NOMO-1 treated with DMSO at 0.1 percent for 48 hours (cell line): ENCODE data around the gene CCDC6.
A peak's percentile ranks its signal among the peaks of the same experiment; 100 is the strongest.
"Not testable (repeated sequence)": the region's sequence is repeated elsewhere in the genome, so short reads cannot be mapped to it uniquely, and the experiment has no call there.

ENCODE experiments used
- DNase-seq: peaks from one replicate; lab custom pipeline; 2025; ENCODE audit not compliant: unreplicated experiment; lab: John Stamatoyannopoulos, UW

Gene CCDC6

DNA sequence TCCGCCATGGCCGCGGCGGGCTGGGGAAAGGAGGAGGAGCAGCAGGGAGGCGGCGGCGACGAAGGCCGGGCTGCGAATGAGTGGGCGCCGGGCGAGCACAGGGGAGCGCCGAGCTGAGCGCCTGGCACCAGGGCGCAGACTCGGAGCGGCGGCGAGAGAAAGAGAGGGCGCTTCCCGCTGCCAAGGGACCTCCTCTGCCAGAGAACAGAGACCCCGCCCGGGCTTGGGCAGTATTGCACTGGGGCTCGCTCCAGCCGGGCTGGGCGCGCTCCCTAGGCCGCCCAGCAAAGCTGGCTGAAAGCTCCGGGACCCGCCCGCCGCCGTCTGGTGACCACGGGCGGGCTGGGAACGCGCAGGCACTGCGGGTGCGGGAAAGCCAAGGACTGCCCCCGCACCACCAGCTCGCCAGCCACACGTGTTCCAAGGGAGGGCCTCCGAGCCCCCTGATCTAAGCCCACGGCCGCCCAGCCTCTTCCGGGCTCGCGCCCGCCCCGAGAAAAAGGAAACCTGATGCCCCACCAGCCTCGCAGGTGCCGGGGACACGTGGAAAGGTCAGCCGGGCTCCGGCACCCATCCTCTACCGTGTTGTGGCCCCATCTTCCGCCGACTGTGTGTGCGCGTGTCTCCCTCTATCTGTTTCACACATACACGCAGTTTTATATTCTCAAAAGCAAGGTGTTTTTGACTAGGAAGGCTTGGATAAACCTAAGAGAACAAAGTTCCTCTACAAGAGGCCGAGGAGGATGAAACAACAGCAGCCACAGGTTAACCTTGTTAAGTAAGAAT, at the start of gene CCDC6:
Gene CCDC6 (minus strand): TSS at position 140 of the 786 bp plus-strand sequence. CDS start 132 bp downstream, at position 8.
- DNase-seq, result peak; percentile 92

DNA sequence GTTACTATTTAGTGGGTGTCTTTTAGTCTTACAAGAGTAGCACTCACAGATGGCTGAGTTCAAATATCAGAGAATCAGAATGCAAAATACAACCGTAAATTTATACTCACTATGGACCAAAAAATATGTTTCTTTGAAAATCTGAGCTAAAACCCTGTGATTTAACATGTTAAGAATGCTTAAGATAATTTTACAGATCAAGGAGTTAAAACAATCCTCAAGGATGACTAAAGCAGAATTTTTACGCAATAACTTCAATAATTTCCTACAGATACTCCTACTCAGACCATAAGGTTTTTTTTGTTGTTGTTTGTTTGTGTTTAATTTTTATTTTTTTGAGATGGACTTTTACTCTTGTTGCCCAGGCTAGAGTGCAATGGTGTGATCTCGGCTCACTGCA, 47.9 kb upstream of the CCDC6 start:
- no peak for DNase-seq

DNA sequence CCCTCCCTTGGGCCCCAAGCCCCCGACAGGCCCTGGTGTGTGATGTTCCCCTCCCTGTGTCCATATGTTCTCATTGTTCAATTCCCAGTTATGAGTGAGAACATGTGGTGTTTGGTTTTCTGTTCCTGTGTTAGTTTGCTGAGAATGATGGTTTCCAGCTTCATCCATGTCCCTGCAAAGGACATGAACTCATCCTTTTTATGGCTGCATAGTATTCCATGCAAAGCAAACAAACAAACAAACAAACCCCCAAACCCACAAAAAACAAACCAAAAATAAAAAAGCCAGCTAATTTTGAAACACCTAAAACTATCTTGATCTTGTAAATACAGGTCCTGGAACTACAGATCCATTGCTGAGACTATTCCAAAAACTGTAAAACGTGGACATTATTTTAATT, 47.4 kb upstream of the CCDC6 start:
- DNase-seq, result not testable (repeated sequence)

DNA sequence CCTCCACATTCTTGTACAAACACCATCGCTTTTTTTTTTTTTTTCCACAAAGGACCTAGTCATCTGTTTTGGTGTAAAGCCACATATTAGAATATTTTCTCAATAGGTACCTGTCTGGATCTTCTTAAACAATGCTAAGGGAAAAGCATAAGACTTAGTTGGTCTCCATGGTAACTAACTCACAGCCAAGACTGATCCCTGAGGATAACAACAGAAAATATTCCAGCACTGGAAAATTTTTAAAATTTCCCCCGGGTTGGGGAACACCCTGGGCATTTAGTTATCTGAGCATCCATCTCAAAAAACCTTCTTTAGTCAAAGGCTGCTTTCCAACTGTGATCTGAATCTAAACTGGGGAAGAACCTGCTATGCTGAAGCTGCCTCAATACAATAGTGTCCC, 43.7 kb upstream of the CCDC6 start:
- DNase-seq, result no peak

DNA sequence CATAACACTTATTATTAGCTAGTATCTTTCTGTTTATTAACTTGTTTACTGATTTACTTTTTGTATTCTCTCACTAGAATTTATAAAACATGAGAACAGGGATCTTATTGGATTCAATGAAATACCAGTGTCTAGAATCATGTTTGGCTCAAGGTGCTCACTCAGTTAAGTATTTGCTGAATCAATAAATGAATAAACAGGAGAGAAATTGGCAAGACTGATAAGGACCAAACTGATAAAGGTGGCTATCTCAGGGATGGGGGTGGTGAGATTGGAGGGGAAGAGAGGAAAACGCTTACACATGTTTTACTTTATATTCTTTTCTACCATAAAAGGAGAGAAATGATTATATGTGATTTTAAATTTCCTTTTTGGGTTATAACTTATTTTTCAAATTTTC, 43.3 kb upstream of the CCDC6 start:
- no peak for DNase-seq

DNA sequence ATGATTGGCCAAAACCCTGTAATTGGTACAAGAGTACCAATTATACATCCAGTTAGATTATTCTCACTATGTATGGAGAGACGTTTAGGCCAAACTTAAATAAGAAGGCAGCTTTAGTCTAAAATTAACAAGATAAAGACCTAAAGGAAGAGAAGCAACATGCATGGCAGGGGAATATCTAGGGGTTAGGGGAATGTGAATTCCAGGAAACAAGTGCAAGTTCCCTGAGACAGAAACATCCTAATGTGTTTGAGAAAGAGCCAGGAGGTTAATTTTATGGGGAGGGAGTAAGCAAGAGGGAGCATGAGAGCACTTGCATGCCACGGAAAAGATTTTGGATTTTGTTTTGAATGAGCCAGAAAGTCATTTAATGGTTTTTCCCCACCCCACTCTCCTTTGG, 39.6 kb upstream of the CCDC6 start:
- DNase-seq, result no peak

DNA sequence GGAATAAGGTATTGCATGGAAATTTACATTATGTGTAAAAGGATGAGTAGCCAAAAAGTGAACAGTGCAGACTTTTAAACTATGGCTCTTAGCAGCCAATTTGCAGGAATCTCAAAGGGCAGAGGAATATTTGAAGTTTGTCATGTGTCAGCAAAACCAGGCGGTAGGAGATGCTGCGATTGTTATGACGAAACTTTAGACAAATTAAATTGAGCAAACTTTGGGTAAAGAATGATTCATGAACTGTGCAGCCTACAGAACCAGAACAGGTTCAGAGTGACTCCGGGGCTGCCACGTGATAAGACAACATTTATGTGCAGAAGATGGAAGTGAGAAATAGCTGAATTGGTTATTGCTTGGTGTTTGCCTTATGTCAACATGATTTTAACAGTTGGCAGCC, 39.2 kb upstream of the CCDC6 start:
- peak; percentile 41 for DNase-seq

DNA sequence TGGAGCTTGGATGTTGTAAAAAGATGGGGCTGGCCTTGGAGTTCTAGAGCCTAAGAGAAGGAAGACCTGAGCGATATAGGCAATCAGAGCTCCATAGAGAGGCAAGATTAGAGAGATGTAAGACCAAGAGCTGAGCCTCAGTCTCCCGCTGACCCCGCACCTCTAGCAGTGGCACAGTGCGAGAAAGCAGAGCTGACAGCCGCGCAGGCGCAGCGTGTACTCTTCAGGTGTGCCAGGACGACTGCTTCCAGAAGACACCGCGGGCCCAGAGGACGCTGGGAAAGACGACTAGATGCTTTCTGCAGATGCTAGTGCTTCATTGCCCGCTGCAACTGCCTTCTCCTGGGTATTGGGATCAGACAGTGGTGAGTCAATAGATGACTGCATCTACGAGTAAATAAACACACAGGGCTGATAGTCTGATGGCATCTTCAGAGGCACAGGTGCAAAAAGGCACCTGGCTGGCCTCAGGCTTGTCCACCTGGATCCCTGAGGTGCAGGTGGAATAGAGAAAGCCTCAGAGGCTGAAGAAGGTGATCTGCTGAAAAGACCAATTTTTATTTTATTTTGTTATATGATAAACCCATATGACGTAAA, 38.1 kb upstream of the CCDC6 start:
- DNase-seq, result no peak

DNA sequence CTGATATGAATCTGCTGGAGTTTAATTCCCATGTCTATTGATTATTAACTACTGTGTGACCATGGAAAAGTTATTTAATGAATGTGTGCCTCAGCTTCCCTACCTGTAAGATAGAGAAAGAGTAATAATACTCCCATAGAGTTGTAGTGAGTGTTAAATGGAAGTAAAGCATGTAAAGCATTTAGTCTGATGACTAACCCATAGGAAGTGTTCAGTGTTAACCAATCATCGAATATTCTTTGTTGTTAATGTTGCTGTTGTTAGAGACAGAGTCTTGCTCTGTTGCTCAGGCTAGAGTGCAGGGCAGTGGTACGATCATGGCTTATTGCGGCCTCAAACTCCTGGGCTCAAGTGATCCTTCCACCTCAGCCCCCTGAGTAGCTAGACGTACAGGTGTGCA, 36.2 kb upstream of the CCDC6 start:
- no peak for DNase-seq

DNA sequence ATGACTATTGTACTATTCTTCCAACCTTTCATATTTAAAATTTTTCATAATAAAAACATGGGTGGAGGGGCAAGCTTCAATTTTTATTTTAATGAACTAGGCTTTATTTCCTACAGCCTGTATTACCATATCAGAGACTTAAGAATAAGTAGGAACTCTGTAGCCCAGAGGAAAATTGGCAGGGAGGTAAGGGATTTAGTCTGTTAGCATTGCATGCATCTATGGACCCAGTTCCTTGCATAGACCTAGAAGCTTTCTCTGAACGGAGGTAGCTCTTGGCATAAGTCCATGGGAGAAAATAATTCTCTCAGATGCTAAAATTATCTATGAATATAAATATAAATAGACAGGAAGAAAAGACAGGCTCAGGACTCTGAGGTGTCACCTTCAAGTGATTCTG, 31.4 kb upstream of the CCDC6 start:
- no peak for DNase-seq

DNA sequence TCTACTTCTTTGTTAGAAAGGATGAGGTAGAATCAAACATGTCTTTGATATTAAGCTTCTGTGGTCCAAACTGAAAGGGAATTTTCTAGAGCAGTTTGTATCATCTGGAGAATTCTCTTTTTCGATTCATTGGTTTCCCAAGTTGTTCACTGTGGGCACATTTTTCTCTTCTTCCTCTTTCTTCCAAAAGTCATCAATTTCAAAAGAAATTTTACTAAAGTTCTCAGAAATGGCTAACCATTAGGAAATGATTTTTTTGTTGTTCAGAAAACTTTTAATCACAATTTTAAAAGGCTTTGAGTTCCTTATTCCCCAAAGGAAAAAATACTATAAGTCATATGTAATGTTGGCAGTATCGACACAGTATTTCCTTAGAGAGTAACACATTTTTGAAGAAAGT, 28.3 kb upstream of the CCDC6 start:
- no peak for DNase-seq

DNA sequence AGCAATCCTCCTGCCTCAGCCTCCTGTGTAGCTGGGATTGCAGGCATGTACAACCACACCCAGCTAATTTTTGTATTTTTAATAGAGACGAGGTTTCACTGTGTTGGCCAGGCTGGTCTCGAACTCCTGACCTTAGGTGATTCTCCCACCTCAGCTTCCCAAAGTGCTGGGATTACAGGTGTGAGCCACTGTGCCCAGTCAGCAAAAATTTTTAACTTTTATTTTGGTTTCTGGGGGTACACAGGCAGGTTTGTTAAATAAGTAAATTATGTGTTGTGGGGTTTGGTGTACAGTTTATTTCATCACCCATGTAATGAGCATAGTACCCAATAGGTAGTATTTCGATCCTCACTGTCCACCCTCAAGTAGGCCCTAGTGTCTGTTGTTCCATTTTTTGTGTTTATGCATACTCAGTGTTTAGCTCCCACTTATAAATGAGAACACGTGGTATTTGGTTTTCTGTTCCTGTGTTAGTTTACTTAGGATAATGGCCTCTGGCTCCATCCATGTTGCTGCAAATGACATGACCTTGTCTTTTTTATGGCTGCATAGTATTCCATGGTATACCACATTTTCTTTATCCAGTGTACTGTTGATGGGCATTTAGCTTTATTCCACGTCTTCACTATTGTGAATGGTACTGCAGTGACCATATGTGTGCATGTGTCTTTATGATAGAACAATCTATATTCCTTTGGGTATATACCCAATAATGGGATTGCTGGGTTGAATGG, 24.6 kb upstream of the CCDC6 start:
- DNase-seq, result not testable (repeated sequence)

DNA sequence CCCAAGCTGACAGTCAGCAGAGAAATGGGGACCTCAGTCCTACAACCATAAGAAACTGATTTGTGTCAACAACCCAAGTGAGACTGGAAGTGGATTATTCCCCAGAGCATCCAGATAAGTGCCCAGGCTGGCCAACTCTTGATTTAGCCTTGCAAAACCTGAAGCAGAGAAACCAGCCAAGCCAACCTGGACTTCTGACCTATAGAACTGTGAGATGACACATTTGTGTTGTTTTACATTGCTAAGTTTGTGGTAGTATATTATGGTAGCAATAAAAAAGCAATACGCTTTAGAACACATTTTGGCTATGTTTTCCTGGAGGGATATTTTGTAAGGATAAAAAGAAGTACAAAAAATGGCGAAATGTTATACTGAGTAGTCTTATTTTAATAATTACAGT, 19.7 kb upstream of the CCDC6 start:
- DNase-seq, result no peak

DNA sequence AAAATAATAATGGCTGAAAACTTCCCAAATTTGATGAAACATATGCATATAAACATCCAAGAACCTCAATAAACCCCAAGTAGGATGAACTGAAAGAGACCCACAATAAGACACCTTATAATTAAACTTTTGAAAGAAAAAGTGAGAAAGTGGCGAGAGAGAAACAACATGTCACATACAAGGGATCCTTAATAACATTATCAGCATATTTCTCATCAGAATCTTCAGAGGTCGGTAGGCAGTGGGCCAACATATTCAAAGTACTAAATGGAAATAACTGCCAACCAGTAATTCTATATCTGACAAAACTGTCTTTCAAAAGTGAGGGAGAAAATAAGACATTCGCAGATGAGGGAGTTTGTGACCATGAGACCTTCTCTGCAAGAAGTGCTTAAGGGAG, 16.6 kb upstream of the CCDC6 start:
- no peak for DNase-seq

DNA sequence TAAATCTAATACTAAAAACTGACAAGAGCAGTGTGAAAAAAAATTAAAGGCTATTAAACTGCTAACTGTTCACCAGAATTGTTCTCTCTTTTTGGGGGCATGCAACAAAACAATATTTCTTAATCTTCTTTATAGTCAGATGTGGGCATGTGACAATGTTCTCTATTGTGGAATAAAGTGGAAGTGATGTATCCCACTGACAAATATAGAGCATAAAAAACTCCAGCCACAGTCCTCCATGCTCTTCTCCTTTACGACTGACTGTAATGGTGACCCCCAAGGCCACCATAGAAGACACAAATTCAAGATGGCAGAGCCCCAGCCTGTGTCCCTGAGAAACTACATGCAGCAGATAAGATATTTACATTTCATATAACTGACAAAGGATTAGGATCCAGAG, 11.6 kb upstream of the CCDC6 start:
- no peak for DNase-seq

DNA sequence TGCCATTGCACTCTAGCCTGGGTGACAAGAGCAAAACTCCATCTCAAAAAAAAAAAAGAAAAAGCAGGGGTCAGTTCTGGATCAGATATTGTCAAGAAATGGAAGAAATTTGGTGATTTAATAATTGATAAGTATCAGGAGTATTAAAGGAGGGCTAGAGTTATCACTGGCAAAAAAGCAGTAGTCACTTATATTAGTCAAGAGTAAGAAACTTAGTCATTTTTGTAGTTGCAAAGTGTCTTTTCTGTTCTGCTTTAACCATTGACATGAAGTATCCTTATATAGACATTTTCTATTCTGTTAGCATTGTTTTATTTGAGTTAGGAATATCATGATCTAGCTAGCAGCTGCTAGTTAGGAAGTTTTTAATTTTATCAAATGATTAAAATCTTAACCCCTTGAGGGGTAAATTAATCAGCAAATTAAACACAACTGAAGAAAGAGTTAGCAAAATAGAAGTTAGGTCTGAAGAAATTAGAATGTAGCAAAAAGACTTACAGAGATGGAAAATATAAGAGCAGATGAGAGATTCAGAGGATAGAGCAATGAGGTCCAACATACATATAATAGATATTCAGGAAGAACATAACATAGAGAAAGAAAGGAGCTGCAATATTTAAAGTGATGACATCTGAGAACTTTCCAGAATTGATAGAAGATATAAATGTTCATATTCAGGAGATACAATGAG, 7.3 kb upstream of the CCDC6 start:
- DNase-seq, result no peak

DNA sequence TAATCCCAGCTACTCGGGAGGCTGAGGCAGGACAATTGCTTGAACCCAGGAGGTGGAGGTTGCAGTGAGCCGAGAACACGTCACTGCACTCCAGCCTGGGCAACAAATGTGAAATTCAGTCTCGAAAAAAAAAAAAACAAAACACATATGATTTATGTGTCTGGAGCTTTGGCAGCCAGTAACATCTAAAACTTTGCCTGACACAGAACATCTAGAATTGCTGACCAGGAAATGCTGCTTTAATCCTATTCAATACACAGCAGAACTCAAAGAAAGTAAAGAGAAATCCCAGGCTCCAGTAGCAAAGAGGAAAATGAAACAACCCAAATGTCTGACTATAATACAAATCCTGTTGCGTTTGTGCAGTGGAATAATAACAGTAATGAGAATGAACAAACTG, 4.5 kb upstream of the CCDC6 start:
- DNase-seq, result no peak

DNA sequence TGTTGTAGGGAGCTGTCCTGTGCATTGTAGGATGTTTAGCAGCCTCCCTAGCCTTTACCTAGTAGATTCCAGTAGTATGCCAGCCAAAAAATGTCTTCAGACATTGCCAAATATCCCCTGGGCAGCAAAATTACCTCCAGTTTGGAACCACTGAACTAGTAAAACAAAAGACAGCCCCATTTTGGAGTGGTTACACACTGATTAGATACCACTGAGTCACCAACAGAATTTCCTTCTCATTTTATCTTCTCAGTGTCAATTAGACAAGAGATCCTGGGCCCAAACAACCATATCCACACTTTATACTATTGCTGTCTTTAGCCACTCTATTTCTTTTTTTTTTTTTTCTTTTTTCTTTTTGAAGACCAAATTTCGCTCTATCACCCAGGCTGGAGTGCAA, 3.5 kb upstream of the CCDC6 start:
- DNase-seq, result no peak

DNA sequence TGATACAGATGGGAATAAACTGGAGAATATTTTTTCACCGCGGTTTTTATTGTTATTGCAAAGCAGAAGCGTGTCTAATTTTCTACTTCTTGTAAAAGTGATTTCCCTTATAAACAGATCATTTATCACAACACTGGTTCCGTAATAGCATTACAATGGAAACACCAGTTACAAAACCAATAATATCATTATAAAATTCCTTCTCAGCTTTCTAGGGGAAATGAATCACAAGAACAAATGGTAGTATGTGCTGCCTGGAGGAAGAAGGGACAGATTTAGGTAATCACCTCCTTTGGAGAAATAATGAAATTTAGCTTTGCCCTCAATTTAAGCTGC, 2.4 kb upstream of the CCDC6 start:
- DNase-seq, result no peak

DNA sequence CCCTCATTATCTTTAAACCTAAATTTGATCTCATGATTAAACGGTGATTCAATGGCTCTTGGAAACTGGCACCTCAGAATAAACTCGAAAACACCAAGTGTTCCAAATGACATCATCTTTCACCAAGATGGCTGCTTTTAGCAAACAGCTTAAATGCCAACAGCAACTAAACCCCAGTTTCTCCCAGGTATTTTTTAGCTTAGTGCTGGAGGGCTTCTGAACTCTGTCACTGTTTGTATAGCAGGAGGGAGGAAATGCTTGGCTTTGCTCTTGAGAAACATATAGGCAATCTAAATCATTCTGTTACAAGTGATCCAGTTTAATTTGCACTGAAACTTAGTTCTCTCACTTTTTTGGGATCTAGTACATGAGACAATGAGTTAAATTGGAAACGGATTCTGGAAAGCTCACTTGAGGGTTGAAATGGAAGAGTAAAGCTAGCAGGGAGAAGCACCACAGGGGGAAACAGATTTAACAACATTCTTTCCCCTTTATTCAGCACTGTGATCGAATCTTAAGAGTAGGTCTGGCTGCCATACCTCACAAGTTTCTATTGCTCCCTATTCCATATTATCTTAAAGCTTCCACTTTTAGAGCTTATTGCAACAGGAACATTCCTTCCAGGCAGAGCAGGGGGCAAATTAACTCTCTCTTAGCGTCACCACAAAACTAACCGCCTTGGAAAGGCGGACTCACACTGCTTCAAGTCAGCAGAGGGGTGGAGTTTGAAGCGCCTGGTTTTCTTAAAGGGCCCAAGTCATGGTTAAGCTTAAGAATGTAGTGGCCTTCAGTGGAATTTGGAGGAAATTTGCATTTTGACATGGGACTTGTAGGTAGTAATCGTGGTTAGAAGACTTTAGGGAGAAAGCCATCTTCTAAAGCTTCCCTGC, 1.8 kb upstream of the CCDC6 start:
- DNase-seq, result peak; percentile 78

DNA sequence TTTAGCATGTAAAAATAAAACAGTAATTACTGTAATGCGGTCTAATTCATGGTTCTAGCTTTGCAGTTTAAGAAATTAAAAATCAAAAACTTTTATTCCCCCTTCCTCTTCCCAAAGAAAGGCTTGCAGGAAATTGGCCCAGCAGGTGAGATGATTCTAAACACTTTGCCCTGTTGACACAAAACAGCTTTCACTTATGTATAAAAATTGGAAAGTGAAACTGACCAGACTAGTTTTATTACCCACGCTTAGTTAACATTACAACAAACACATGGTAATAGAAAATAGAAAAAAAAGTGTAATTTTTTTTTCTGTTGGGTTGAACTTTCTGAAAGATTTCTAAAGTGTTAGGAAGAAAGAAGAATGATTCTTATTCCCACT, 1.2 kb upstream of the CCDC6 start:
- no peak for DNase-seq
